ENCODE measurements around the gene PLA2R1.

PLA2R1 gene

DNA sequence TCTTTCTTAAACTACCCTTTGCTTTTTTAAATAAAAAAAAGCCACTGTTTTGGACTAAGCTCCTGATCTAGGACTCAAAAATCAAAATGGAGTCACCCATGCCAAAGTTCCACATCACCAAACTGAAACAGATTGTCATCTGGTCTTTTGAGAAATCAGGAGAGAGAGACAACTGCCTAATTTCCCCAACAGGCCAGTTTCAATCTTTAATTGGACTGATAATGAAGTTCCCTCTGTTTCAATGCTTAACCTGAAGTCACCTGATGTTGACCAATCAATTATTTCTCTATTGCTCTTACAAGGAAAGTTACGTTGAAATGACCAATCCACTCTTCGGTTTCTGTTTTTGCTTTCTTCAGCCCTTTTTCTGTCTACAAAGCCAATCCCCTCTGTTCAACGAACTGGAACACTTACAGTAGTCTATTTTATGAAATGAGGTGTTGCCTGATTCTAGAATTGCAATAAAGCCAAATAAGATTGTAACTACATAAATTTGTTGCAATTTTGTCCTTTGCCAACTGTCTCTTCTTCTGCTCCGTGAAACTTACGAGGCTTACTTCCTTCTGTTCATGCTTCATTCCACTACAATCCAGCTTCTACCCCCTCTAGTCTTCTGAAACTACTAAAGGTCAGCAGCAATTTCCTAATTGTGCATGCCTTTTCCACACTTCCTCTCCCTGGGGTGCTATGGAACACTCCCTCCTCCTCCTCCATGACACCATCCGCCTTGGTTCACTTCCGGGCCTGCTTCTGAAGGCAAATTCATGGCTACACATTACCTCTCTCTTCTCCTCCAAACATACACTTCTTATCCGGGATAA, 169.2 kb downstream of the PLA2R1 start:
- H3K9me3 ChIP-seq (ENCODE audit: control insufficient read depth, insufficient read depth, low read length), result no peaks in the 10 kb centered on the region
- H3K4me1 ChIP-seq (ENCODE audit: control insufficient read depth, low read length), result peaks cover 63% of the 10 kb centered on the region
- no peaks in the 10 kb centered on the region for H3K79me2 ChIP-seq (ENCODE audit: control insufficient read depth, low read length)
- H3K9me2 ChIP-seq (replicated peaks; ENCODE audit: control insufficient read depth, low read length), result no peaks in the 10 kb centered on the region
- no peak overlapping the region for H3K27ac ChIP-seq (ENCODE audit: low read depth, low read length)
- no peaks in the 10 kb centered on the region for H4K20me1 ChIP-seq (ENCODE audit: control insufficient read depth, insufficient read depth, low read depth, low read length)
- H3K27me3 ChIP-seq (ENCODE audit: control insufficient read depth, low read length), result no peaks in the 10 kb centered on the region
- TF ChIP-seq, protein P1, sequence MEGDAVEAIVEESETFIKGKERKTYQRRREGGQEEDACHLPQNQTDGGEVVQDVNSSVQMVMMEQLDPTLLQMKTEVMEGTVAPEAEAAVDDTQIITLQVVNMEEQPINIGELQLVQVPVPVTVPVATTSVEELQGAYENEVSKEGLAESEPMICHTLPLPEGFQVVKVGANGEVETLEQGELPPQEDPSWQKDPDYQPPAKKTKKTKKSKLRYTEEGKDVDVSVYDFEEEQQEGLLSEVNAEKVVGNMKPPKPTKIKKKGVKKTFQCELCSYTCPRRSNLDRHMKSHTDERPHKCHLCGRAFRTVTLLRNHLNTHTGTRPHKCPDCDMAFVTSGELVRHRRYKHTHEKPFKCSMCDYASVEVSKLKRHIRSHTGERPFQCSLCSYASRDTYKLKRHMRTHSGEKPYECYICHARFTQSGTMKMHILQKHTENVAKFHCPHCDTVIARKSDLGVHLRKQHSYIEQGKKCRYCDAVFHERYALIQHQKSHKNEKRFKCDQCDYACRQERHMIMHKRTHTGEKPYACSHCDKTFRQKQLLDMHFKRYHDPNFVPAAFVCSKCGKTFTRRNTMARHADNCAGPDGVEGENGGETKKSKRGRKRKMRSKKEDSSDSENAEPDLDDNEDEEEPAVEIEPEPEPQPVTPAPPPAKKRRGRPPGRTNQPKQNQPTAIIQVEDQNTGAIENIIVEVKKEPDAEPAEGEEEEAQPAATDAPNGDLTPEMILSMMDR (IDR thresholded peaks at IDR 0.05; ENCODE audit: low read depth, low read length, poor library complexity, severe bottlenecking), result no peak
- TF ChIP-seq EZH2phosphoT487 (IDR thresholded peaks at IDR 0.05; ENCODE audit: borderline replicate concordance, low read length), result no peak
- no peaks in the 10 kb centered on the region for H3K36me3 ChIP-seq (ENCODE audit: control insufficient read depth, low read length)
- no peaks in the 10 kb centered on the region for H3F3A ChIP-seq (ENCODE audit: control insufficient read depth, insufficient read depth)
- H3K4me3 ChIP-seq (ENCODE audit: low read length), result no peak overlapping the region
- H3K4me2 ChIP-seq (ENCODE audit: low read length), result peak overlapping the region; percentile 10; the same call in 1 of the 2 replicates

DNA sequence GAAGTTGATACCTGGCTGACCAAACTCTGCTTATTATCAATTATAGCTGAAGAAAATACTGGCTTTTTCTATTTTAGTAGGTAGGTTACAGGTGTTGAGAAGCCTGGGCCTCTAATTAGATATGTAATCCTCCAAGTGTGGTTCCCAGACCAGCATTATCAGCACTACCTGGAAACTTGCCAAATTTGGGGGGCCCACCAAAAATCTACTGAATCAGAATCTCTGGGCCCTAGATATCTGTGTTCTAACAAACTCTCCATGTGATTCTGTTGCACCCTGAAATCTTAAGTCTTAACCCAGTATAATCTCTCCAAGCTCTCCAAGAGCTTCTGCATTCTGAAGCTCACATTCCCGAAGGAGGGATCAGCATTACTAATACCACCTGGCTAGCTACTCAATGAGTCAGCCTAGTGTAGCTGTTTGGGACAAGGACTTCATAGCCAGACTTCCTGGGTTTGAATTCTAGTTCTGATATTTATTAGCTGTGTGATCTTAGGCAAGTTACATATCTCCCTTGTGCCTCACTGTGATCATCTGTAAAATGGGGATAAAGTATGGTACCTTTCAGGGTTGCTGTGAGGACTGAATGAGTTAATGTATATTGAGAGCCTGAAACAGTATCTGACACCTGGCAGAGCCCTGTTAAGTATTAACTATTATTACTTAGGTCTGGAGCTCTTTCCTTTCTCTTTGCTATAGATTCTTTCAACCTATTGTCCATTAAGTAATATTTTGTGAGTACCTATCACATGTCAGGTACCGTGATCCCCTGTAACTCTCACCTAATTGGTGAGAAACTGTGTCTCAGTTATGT, 170.3 kb downstream of the PLA2R1 start:
- TF ChIP-seq EZH2phosphoT487 (IDR thresholded peaks at IDR 0.05; ENCODE audit: borderline replicate concordance, low read length), result no peak
- TF ChIP-seq, protein P1 (IDR thresholded peaks at IDR 0.05; ENCODE audit: low read depth, low read length, poor library complexity, severe bottlenecking), result no peak
- H3K79me2 ChIP-seq (ENCODE audit: control insufficient read depth, low read length), result no peaks in the 10 kb centered on the region
- no peaks in the 10 kb centered on the region for H3K27me3 ChIP-seq (ENCODE audit: control insufficient read depth, low read length)
- H3K9me3 ChIP-seq (ENCODE audit: control insufficient read depth, insufficient read depth, low read length), result no peaks in the 10 kb centered on the region
- H4K20me1 ChIP-seq (ENCODE audit: control insufficient read depth, insufficient read depth, low read depth, low read length), result no peaks in the 10 kb centered on the region
- H3K27ac ChIP-seq (ENCODE audit: low read depth, low read length), result no peak overlapping the region
- peaks cover 63% of the 10 kb centered on the region for H3K4me1 ChIP-seq (ENCODE audit: control insufficient read depth, low read length)
- no peaks in the 10 kb centered on the region for H3K9me2 ChIP-seq (replicated peaks; ENCODE audit: control insufficient read depth, low read length)
- H3F3A ChIP-seq (ENCODE audit: control insufficient read depth, insufficient read depth), result no peaks in the 10 kb centered on the region
- H3K4me3 ChIP-seq (ENCODE audit: low read length), result peak overlapping the region; percentile 1; the same call in 1 of the 2 replicates
- no peaks in the 10 kb centered on the region for H3K36me3 ChIP-seq (ENCODE audit: control insufficient read depth, low read length)
- H3K4me2 ChIP-seq (ENCODE audit: low read length), result peak overlapping the region; percentile 22

DNA sequence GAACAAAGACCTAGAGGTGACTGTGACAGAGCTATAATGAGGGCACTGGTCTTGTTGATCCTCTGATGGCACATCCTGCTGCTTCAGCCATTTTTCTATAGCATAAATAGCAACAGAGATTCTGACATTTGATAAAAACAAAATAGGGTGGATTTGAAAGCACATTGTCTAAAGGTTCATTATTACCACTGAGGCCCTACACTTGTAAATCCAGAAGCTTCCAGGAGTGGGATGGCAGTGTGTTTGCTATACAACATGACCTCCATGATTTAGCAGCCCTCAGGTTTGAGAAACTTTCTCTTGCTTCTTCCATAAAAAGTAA, 171.2 kb downstream of the PLA2R1 start:
- H3K9me3 ChIP-seq (ENCODE audit: control insufficient read depth, insufficient read depth, low read length), result no peaks in the 10 kb centered on the region
- peak overlapping the region; percentile 22 for H3K4me2 ChIP-seq (ENCODE audit: low read length)
- H3K9me2 ChIP-seq (replicated peaks; ENCODE audit: control insufficient read depth, low read length), result no peaks in the 10 kb centered on the region
- H3K27ac ChIP-seq (ENCODE audit: low read depth, low read length), result no peak overlapping the region; the same call in 1 of the 2 replicates
- no peaks in the 10 kb centered on the region for H3K36me3 ChIP-seq (ENCODE audit: control insufficient read depth, low read length)
- no peaks in the 10 kb centered on the region for H3F3A ChIP-seq (ENCODE audit: control insufficient read depth, insufficient read depth)
- H3K4me1 ChIP-seq (ENCODE audit: control insufficient read depth, low read length), result peaks cover 63% of the 10 kb centered on the region
- no peaks in the 10 kb centered on the region for H3K27me3 ChIP-seq (ENCODE audit: control insufficient read depth, low read length)
- H3K4me3 ChIP-seq (ENCODE audit: low read length), result no peak overlapping the region
- TF ChIP-seq, protein P1 (IDR thresholded peaks at IDR 0.05; ENCODE audit: low read depth, low read length, poor library complexity, severe bottlenecking), result no peak
- no peak for TF ChIP-seq EZH2phosphoT487 (IDR thresholded peaks at IDR 0.05; ENCODE audit: borderline replicate concordance, low read length)
- H3K79me2 ChIP-seq (ENCODE audit: control insufficient read depth, low read length), result no peaks in the 10 kb centered on the region
- no peaks in the 10 kb centered on the region for H4K20me1 ChIP-seq (ENCODE audit: control insufficient read depth, insufficient read depth, low read depth, low read length)
